Naive thymus-derived CD4-positive, alpha-beta T cell (primary cell): Measurements from ENCODE around the gene PSMD8. TPM values are rescaled to one million over a fixed set of nuclear protein-coding genes. Genes with fewer than 3 reads are reported as not detected.

Experiments
- ATAC-seq: fragments of 150-1000 bp; cut with Tn5 transposase; 2 replicates; pipeline ENCODE4 v1.10.0; 2021; ENCODE audit warnings: mild to moderate bottlenecking, moderate library complexity
- CTCF ChIA-PET: fragments of 350-600 bp; sonication (Branson Sonifier 250); formaldehyde crosslinking; loops from one replicate; lab custom pipeline; 2021; ENCODE audit warnings: antibody characterized with exemption; lab: Charles Lee
- POLR2A ChIA-PET: fragments of 350-600 bp; sonication (Branson Sonifier 250); formaldehyde crosslinking; loops from one replicate; lab custom pipeline; 2021; ENCODE audit warnings: antibody characterized with exemption, inconsistent platforms; lab: Charles Lee
- DNase-seq, 9 donors: peaks; one replicate each; pipeline versions ENCODE4 v3.0.0 to v3.0.0-alpha.2; 2020 to 2022; ENCODE audit warnings: mixed read lengths in 1 of 9
- H3K27ac ChIP-seq: one replicate; pipeline ENCODE4 v1.7.0; 2013; ENCODE audit warnings: mild to moderate bottlenecking, low read depth, low read length, moderate library complexity
- H3K27me3 ChIP-seq, 2 donors: one replicate each; pipeline ENCODE4 v1.7.0; 2013; ENCODE audit warnings: low read length in 2 of 2, mild to moderate bottlenecking in 2 of 2, moderate library complexity in 2 of 2; ENCODE audit not compliant: control insufficient read depth in 2 of 2, insufficient read depth in 2 of 2
- H3K36me3 ChIP-seq, 3 experiments: 1 replicate in 2 of 3; 2 replicates in 1 of 3; pipeline ENCODE4 v1.7.0; 2013; ENCODE audit warnings: low read length in 3 of 3, mild to moderate bottlenecking in 3 of 3, moderate library complexity in 1 of 3; ENCODE audit not compliant: insufficient read depth in 3 of 3, control insufficient read depth in 2 of 3
- H3K4me1 ChIP-seq, 2 donors: one replicate each; pipeline ENCODE4 v1.7.0; 2013; ENCODE audit warnings: low read length in 2 of 2, mild to moderate bottlenecking in 2 of 2, moderate library complexity in 1 of 2; ENCODE audit not compliant: control insufficient read depth in 2 of 2, insufficient read depth in 2 of 2
- H3K4me3 ChIP-seq: 2 replicates; pipeline ENCODE4 v1.7.0; 2013; ENCODE audit warnings: mild to moderate bottlenecking, low read length
- H3K9me3 ChIP-seq, 3 experiments: 1 replicate in 2 of 3; 2 replicates in 1 of 3; pipeline ENCODE4 v1.7.0; 2013; ENCODE audit warnings: low read length in 3 of 3; ENCODE audit not compliant: control insufficient read depth in 2 of 3
- H3K27ac Mint-ChIP-seq, 9 donors: one replicate each; pipeline ENCODE4 v1.8.0; 2020 to 2022; ENCODE audit warnings: mixed read lengths in 9 of 9, mild to moderate bottlenecking in 8 of 9, moderate library complexity in 5 of 9, inconsistent platforms in 2 of 9
- H3K27me3 Mint-ChIP-seq, 5 donors: one replicate each; pipeline ENCODE4 v1.8.0; 2021 to 2022; ENCODE audit warnings: mixed read lengths in 5 of 5, mild to moderate bottlenecking in 1 of 5
- H3K36me3 Mint-ChIP-seq, 5 donors: one replicate each; pipeline ENCODE4 v1.8.0; 2020 to 2022; ENCODE audit warnings: mixed read lengths in 5 of 5, mild to moderate bottlenecking in 3 of 5, inconsistent platforms in 1 of 5
- H3K4me1 Mint-ChIP-seq, 7 donors: one replicate each; pipeline ENCODE4 v1.8.0; 2020 to 2022; ENCODE audit warnings: mixed read lengths in 7 of 7, mild to moderate bottlenecking in 3 of 7, inconsistent platforms in 1 of 7
- H3K4me3 Mint-ChIP-seq, 10 donors: one replicate each; pipeline ENCODE4 v1.8.0; 2020 to 2022; ENCODE audit warnings: mild to moderate bottlenecking in 10 of 10, mixed read lengths in 10 of 10, moderate library complexity in 6 of 10, inconsistent platforms in 2 of 10
- H3K9me3 Mint-ChIP-seq, 11 donors: one replicate each; pipeline ENCODE4 v1.8.0; 2020 to 2022; ENCODE audit warnings: mixed read lengths in 11 of 11, mild to moderate bottlenecking in 4 of 11, inconsistent platforms in 1 of 11, moderate library complexity in 1 of 11
- intact Hi-C, 2 donors: fragments of 100-400 bp; cut with micrococcal nuclease; formaldehyde crosslinking; loops; one replicate each; pipeline ENCODE4 v1.15.1; 2023
- polyA plus RNA-seq, 2 donors: library from polyadenylated mRNA; unstranded; fragments of 300-500 nt; fragmentation: Illumina TruSeq; gene quantifications; one replicate each; pipeline ENCODE4 v1.2.3, GENCODE V29; 2021
- total RNA-seq, 6 experiments: library from RNA in 5 of 6; stranded (reverse) in 5 of 6; gene quantifications; 1 replicate in 5 of 6; 2 replicates in 1 of 6; pipeline ENCODE4 v1.2.3 and lab custom pipeline; 2021 to 2026

PSMD8 gene
- total and polyA plus RNA-seq, 7 experiments from 2014 or later, result 68.4 to 181 (median 77.5) TPM

GRCh38 chr19:38367041-38367440 lies 7.3 kb upstream of the PSMD8 start:
- POLR2A ChIA-PET, result no interaction called here
- Histone ChIP-seq H3K27me3 (peaks cover 0 to 4% of the 10 kb centered on the region in 2 donors), H3K4me1 (peaks cover 0 to 6% of the 10 kb centered on the region in 2 donors), H3K9me3 (no peaks in the 10 kb centered on the region), H3K27ac (no peak overlapping the region), H3K36me3 (no peaks in the 10 kb centered on the region), H3K4me3 (no peak overlapping the region)
- intact Hi-C loops, result no loop called here
- Mint-ChIP-seq H3K27me3 (peaks cover 0 to 16% (median 5%) of the 10 kb centered on the region in 5 donors), H3K36me3 (peaks cover 0 to 3% (median 0%) of the 10 kb centered on the region in 5 donors), H3K9me3 (no peaks in the 10 kb centered on the region), H3K4me1 (peaks cover 0 to 9% (median 0%) of the 10 kb centered on the region in 7 donors), H3K4me3 (peak overlapping the region in 1 of 10 donors; percentile 29), H3K27ac (peak overlapping the region in 1 of 9 donors; percentile 46)
- no peak for DNase-seq
- no peak for ATAC-seq
- CTCF ChIA-PET, result no interaction called here

- POLR2A ChIA-PET, result no interaction called here
- CTCF ChIA-PET, result no interaction called here
- ATAC-seq (no peak), DNase-seq (no peak)
- H3K27me3 Mint-ChIP-seq, result peaks cover 0 to 16% (median 5%) of the 10 kb centered on the region in 5 donors
- H3K9me3 ChIP-seq, result no peaks in the 10 kb centered on the region
- H3K27ac Mint-ChIP-seq, result no peak overlapping the region
- H3K27me3 ChIP-seq, result peaks cover 0 to 4% of the 10 kb centered on the region in 2 donors
- H3K4me1 ChIP-seq, result no peaks in the 10 kb centered on the region
- no peak overlapping the region for H3K4me3 ChIP-seq
- no peak overlapping the region for H3K4me3 Mint-ChIP-seq
- H3K36me3 Mint-ChIP-seq, result peaks cover 0 to 4% (median under 1%) of the 10 kb centered on the region in 5 donors
- H3K4me1 Mint-ChIP-seq, result peaks cover 1 to 7% (median 6%) of the 10 kb centered on the region in 7 donors
- no peaks in the 10 kb centered on the region for H3K36me3 ChIP-seq
- no peaks in the 10 kb centered on the region for H3K9me3 Mint-ChIP-seq
- intact Hi-C loops, result no loop called here
- H3K27ac ChIP-seq, result no peak overlapping the region
Measured at GRCh38 chr19:38369584-38369983, 4.8 kb upstream of the PSMD8 start.

- H3K36me3 ChIP-seq, result peaks cover 0 to 4% (median 0%) of the 10 kb centered on the region in 3 experiments
- ChIA-PET POLR2A (interaction anchor here (0.7 kb wide), 1 partner anchor 102 kb away, joined by 3 read pairs; no protein-coding TSS in a partner anchor), CTCF (no interaction called here)
- no peak overlapping the region for H3K4me3 ChIP-seq
- no peak overlapping the region for H3K4me3 Mint-ChIP-seq
- peaks cover 0 to 16% (median 5%) of the 10 kb centered on the region in 5 donors for H3K27me3 Mint-ChIP-seq
- peaks cover 8 to 14% (median 13%) of the 10 kb centered on the region in 7 donors for H3K4me1 Mint-ChIP-seq
- DNase-seq, result no peak
- H3K4me1 ChIP-seq, result peaks cover under 1 to 3% of the 10 kb centered on the region in 2 donors
- intact Hi-C loops, result no loop called here
- H3K27ac Mint-ChIP-seq, result peak overlapping the region in 1 of 9 donors; percentile 74
- H3K36me3 Mint-ChIP-seq, result peaks cover 0 to 11% (median 6%) of the 10 kb centered on the region in 5 donors
- ATAC-seq, result no peak
- no peak overlapping the region for H3K27ac ChIP-seq
- no peaks in the 10 kb centered on the region for H3K9me3 ChIP-seq
- H3K9me3 Mint-ChIP-seq, result no peaks in the 10 kb centered on the region
- H3K27me3 ChIP-seq, result peaks cover 0 to 4% of the 10 kb centered on the region in 2 donors
Measured at GRCh38 chr19:38370299-38370698, 4.1 kb upstream of the PSMD8 start.

- Mint-ChIP-seq H3K27ac (no peak overlapping the region), H3K4me3 (no peak overlapping the region), H3K9me3 (no peaks in the 10 kb centered on the region), H3K4me1 (peaks cover 16 to 21% (median 21%) of the 10 kb centered on the region in 7 donors), H3K36me3 (peaks cover 1 to 12% (median 8%) of the 10 kb centered on the region in 5 donors), H3K27me3 (peaks cover 0 to 16% (median 5%) of the 10 kb centered on the region in 5 donors)
- H3K4me3 ChIP-seq, result no peak overlapping the region
- ChIA-PET POLR2A (no interaction called here), CTCF (no interaction called here)
- H3K27ac ChIP-seq, result no peak overlapping the region
- peaks cover 0 to 7% (median 0%) of the 10 kb centered on the region in 3 experiments for H3K36me3 ChIP-seq
- intact Hi-C loops, result no loop called here
- ATAC-seq, result no peak
- H3K4me1 ChIP-seq, result peaks cover 8 to 11% of the 10 kb centered on the region in 2 donors
- H3K27me3 ChIP-seq, result peaks cover 0 to 4% of the 10 kb centered on the region in 2 donors
- DNase-seq, result no peak
- H3K9me3 ChIP-seq, result no peaks in the 10 kb centered on the region
Measured at GRCh38 chr19:38371081-38371480, 3.3 kb upstream of the PSMD8 start.

- peaks cover 2 to 24% (median 5%) of the 10 kb centered on the region in 3 experiments for H3K36me3 ChIP-seq
- POLR2A ChIA-PET, result interaction anchor here (0.6 to 3.6 kb wide), 27 partner anchors 9 to 1072 kb away, joined by 3 to 40 read pairs (median 5); partner anchors contain the start of genes CATSPERG, EIF3K, FAM98C and GGN
- H3K36me3 Mint-ChIP-seq, result peaks cover 3 to 18% (median 14%) of the 10 kb centered on the region in 5 donors
- H3K9me3 ChIP-seq, result no peaks in the 10 kb centered on the region
- intact Hi-C loops, result loop anchor here (1.0 to 2.0 kb wide), 17 partner anchors 12 to 1201 kb away; partner anchors contain the start of genes EIF3K (in 2 of the 2), NFKBIB (in 2 of the 2), SIPA1L3 (in 2 of the 2) and SIRT2 (in 2 of the 2)
- H3K4me1 Mint-ChIP-seq, result peaks cover 17 to 30% (median 28%) of the 10 kb centered on the region in 7 donors
- H3K9me3 Mint-ChIP-seq, result no peaks in the 10 kb centered on the region
- peaks cover 17 to 19% of the 10 kb centered on the region in 2 donors for H3K4me1 ChIP-seq
- peaks cover 0 to 4% of the 10 kb centered on the region in 2 donors for H3K27me3 ChIP-seq
- H3K27ac ChIP-seq, result peak overlapping the region; percentile 93
- peak overlapping the region; percentile 96 to 100 (median 98) for H3K4me3 Mint-ChIP-seq
- peak overlapping the region; percentile 90 to 99 (median 98) for H3K27ac Mint-ChIP-seq
- DNase-seq (no peak), ATAC-seq (no peak)
- H3K27me3 Mint-ChIP-seq, result peaks cover 0 to 11% (median 3%) of the 10 kb centered on the region in 5 donors
- CTCF ChIA-PET, result interaction anchor here (0.6 to 1.5 kb wide), 14 partner anchors 11 to 473 kb away, joined by 3 to 12 read pairs (median 3); partner anchors contain the start of genes CATSPERG, FAM98C, MAP4K1 and SIPA1L3
- peak overlapping the region; percentile 56 for H3K4me3 ChIP-seq
Measured at GRCh38 chr19:38373907-38374331, 452 bp upstream of the PSMD8 start.

- no peaks in the 10 kb centered on the region for H3K9me3 ChIP-seq
- DNase-seq (no peak), ATAC-seq (no peak)
- CTCF ChIA-PET, result interaction anchor here (0.6 to 1.4 kb wide), 4 partner anchors 15 to 243 kb away, joined by 3 to 11 read pairs (median 4); partner anchors contain the start of gene MAP4K1
- POLR2A ChIA-PET, result interaction anchor here (1.2 to 3.6 kb wide), 10 partner anchors 11 to 1061 kb away, joined by 3 to 40 read pairs (median 8); partner anchors contain the start of genes CATSPERG, FAM98C, GGN and RPS16
- peak overlapping the region; percentile 90 to 99 (median 98) for H3K27ac Mint-ChIP-seq
- H3K9me3 Mint-ChIP-seq, result peaks cover 0 to 1% (median 0%) of the 10 kb centered on the region in 11 donors
- intact Hi-C loops, result loop anchor here in 1 of 2 donors (2.0 kb wide), 1 partner anchor 1202 kb away; the partner anchor contains the start of gene ZNF585A
- peaks cover 5 to 34% (median 13%) of the 10 kb centered on the region in 3 experiments for H3K36me3 ChIP-seq
- peaks cover 3 to 26% (median 22%) of the 10 kb centered on the region in 5 donors for H3K36me3 Mint-ChIP-seq
- peak overlapping the region; percentile 96 for H3K4me3 ChIP-seq
- H3K27me3 ChIP-seq, result peaks cover 0 to 4% of the 10 kb centered on the region in 2 donors
- H3K4me1 Mint-ChIP-seq, result peaks cover 17 to 32% (median 29%) of the 10 kb centered on the region in 7 donors
- peaks cover 0 to 7% (median 0%) of the 10 kb centered on the region in 5 donors for H3K27me3 Mint-ChIP-seq
- H3K4me1 ChIP-seq, result peaks cover 17 to 19% of the 10 kb centered on the region in 2 donors
- H3K4me3 Mint-ChIP-seq, result peak overlapping the region; percentile 96 to 100 (median 98)
- H3K27ac ChIP-seq, result peak overlapping the region; percentile 93
Measured at GRCh38 chr19:38375098-38375493, 725 bp downstream of the PSMD8 start.
